Mucosa of descending colon (tissue), 3 donors: ENCODE measurements around the gene SLC13A5. TPM values are rescaled to one million over a fixed set of nuclear protein-coding genes. Genes with fewer than 3 reads are reported as not detected.
"Not testable (repeated sequence)": the region's sequence is repeated elsewhere in the genome, so short reads cannot be mapped to it uniquely, and the experiment has no call there.

Experiments
- ATAC-seq: fragments of 200-7000 bp; cut with Tn5 transposase; one replicate; pipeline ENCODE4 v1.9.1; 2020; ENCODE audit warnings: mild to moderate bottlenecking, moderate library complexity
- DNase-seq, 3 donors: peaks; one replicate each; pipeline ENCODE4 v3.0.0-alpha.2; 2020
- H3K36me3 ChIP-seq: fragments of 200-600 bp; one replicate; pipeline ENCODE4 v1.8.0; 2021; ENCODE audit warnings: low read depth, mild to moderate bottlenecking
- H3K4me1 ChIP-seq: fragments of 200-600 bp; one replicate; pipeline ENCODE4 v1.8.0; 2021; ENCODE audit warnings: low read depth, mild to moderate bottlenecking
- H3K4me3 ChIP-seq: fragments of 200-600 bp; one replicate; pipeline ENCODE4 v1.8.0; 2021; ENCODE audit warnings: mild to moderate bottlenecking
- H3K9me3 ChIP-seq: fragments of 200-600 bp; one replicate; pipeline ENCODE4 v1.8.0; 2021; ENCODE audit warnings: mild to moderate bottlenecking
- CTCF ChIP-seq: fragments of 200-600 bp; IDR thresholded peaks from one replicate; pipeline ENCODE4 v1.8.0; 2022; ENCODE audit warnings: antibody characterized with exemption, mild to moderate bottlenecking
- intact Hi-C, 2 donors: fragments of 100-400 bp; cut with DNase I in 1 of 2; cut with micrococcal nuclease in 1 of 2; formaldehyde crosslinking; loops; one replicate each; pipeline versions ENCODE4 v1.11.0 to v1.11.1; 2022; cut with DNase I, micrococcal nuclease
- total RNA-seq, 3 donors: library from RNA; stranded (reverse); fragmentation: NEBNext Ultra II Directional in 2 of 3; extraction: Animal tissue kit (Norgen Biotek cat#: 25700) in 2 of 3; gene quantifications; one replicate each; pipeline versions ENCODE4 v1.2.1 to v1.2.4, GENCODE V29; 2021 to 2023
- donor health status: DM: no; HTN: no; CAD: no; lungs with moderate emphysema.
- donor health status: DM: no; HTN: no; CAD: no.
- donor health status: DM: no; HTN: yes; CAD: no.

The SLC13A5 gene
- total RNA-seq, 3 donors from 2014 or later: not detected

- TF ChIP-seq CTCF: no peak
- Histone ChIP-seq H3K36me3 (no peaks in the 10 kb centered on the region), H3K4me1 (no peaks in the 10 kb centered on the region), H3K9me3 (no peaks in the 10 kb centered on the region), H3K4me3 (no peak overlapping the region)
- intact Hi-C loops: no loop called here
- no peak for ATAC-seq
- DNase-seq: no peak
Measured at GRCh38 chr17:6699997-6700947, 12.9 kb downstream of the SLC13A5 start.

GRCh38 chr17:6698004-6698403, 15.2 kb downstream of the SLC13A5 start:
- no peak for TF ChIP-seq CTCF
- H3K4me1 ChIP-seq: no peaks in the 10 kb centered on the region
- DNase-seq (no peak), ATAC-seq (no peak)
- H3K4me3 ChIP-seq: no peak overlapping the region
- no peaks in the 10 kb centered on the region for H3K9me3 ChIP-seq
- no peaks in the 10 kb centered on the region for H3K36me3 ChIP-seq
- intact Hi-C loops: no loop called here

- no peak for TF ChIP-seq CTCF
- Histone ChIP-seq H3K9me3 (no peaks in the 10 kb centered on the region), H3K4me3 (no peak overlapping the region), H3K4me1 (no peaks in the 10 kb centered on the region), H3K36me3 (no peaks in the 10 kb centered on the region)
- intact Hi-C loops: no loop called here
- ATAC-seq (no peak), DNase-seq (no peak)
Measured at GRCh38 chr17:6696906-6697305, 16.3 kb downstream of the SLC13A5 start.

- TF ChIP-seq CTCF: no peak
- intact Hi-C loops: no loop called here
- ATAC-seq (no peak), DNase-seq (no peak)
- Histone ChIP-seq H3K36me3 (no peaks in the 10 kb centered on the region), H3K4me3 (no peak overlapping the region), H3K9me3 (no peaks in the 10 kb centered on the region), H3K4me1 (no peaks in the 10 kb centered on the region)
Measured at GRCh38 chr17:6695565-6695964, 17.6 kb downstream of the SLC13A5 start.

GRCh38 chr17:6695051-6695450, 18.1 kb downstream of the SLC13A5 start:
- no peaks in the 10 kb centered on the region for H3K4me1 ChIP-seq
- intact Hi-C loops: no loop called here
- no peak for TF ChIP-seq CTCF
- H3K4me3 ChIP-seq: no peak overlapping the region
- ATAC-seq: no peak
- H3K9me3 ChIP-seq: no peaks in the 10 kb centered on the region
- no peaks in the 10 kb centered on the region for H3K36me3 ChIP-seq
- no peak for DNase-seq

GRCh38 chr17:6691958-6692357, 21.2 kb downstream of the SLC13A5 start:
- ATAC-seq, H3K9me3 ChIP-seq, H3K36me3 ChIP-seq, H3K4me1 ChIP-seq, H3K4me3 ChIP-seq, DNase-seq, intact Hi-C loops: not testable (repeated sequence)
